ENCODE results near the gene PSTPIP1. TPM values are rescaled to one million over a fixed set of nuclear protein-coding genes. Genes with fewer than 3 reads are reported as not detected.

Gene PSTPIP1
- total RNA-seq, 6 experiments from 2014 or later: 1.2 to 4.9 (median 2.2) TPM

GRCh38 chr15:77045985-77046384 lies 51.1 kb downstream of the PSTPIP1 start:
- 100% methylated on average over 1 of the region's 1 CpG for WGBS (ENCODE audit: insufficient coverage, low coverage, low lambda C conversion rate, missing lambda C conversion rate)
- Histone ChIP-seq H3K27me3 (no peaks in the 10 kb centered on the region), H3K4me3 (no peak overlapping the region), H3K36me3 (peaks cover 0 to 7% (median 4%) of the 10 kb centered on the region in 4 donors), H3K9me3 (peaks cover 0 to 3% (median 0%) of the 10 kb centered on the region in 4 donors), H3K4me1 (no peaks in the 10 kb centered on the region), H3K27ac (no peak overlapping the region)
- no peak for ATAC-seq
- DNase-seq: no peak
- TF ChIP-seq CTCF (IDR thresholded peaks at IDR 0.05): no peak
- TF ChIP-seq POLR2A (IDR thresholded peaks at IDR 0.05): no peak
- intact Hi-C loops (cut with DNase I): no loop called here

- DNase-seq: no peak
- ATAC-seq: no peak
- H3K9me3 ChIP-seq: peaks cover 0 to 3% (median 0%) of the 10 kb centered on the region in 4 donors
- H3K4me3 ChIP-seq: no peak overlapping the region
- WGBS (ENCODE audit: insufficient coverage, low coverage, low lambda C conversion rate, missing lambda C conversion rate): 87% methylated on average over 7 of the region's 7 CpGs
- H3K4me1 ChIP-seq: no peaks in the 10 kb centered on the region
- no peak overlapping the region for H3K27ac ChIP-seq
- H3K27me3 ChIP-seq: no peaks in the 10 kb centered on the region
- peaks cover 0 to 13% (median 5%) of the 10 kb centered on the region in 4 donors for H3K36me3 ChIP-seq
- TF ChIP-seq CTCF (IDR thresholded peaks at IDR 0.05): no peak
- TF ChIP-seq POLR2A (IDR thresholded peaks at IDR 0.05): no peak
- intact Hi-C loops (cut with DNase I): no loop called here
These were observed 51.9 kb downstream of the PSTPIP1 start for GRCh38 chr15:77046704-77047412.

- WGBS (ENCODE audit: insufficient coverage, low coverage, low lambda C conversion rate, missing lambda C conversion rate): 92% methylated on average over 1 of the region's 1 CpG
- TF ChIP-seq CTCF (IDR thresholded peaks at IDR 0.05) (no peak), POLR2A (IDR thresholded peaks at IDR 0.05) (no peak)
- Histone ChIP-seq H3K27ac (no peak overlapping the region), H3K27me3 (no peaks in the 10 kb centered on the region), H3K9me3 (peaks cover 0 to 3% (median 0%) of the 10 kb centered on the region in 4 donors), H3K4me1 (no peaks in the 10 kb centered on the region), H3K36me3 (peaks cover 0 to 20% (median 6%) of the 10 kb centered on the region in 4 donors), H3K4me3 (no peak overlapping the region)
- DNase-seq (no peak), ATAC-seq (no peak)
- intact Hi-C loops (cut with DNase I): no loop called here
These were observed 53.4 kb downstream of the PSTPIP1 start for GRCh38 chr15:77048135-77048876.

DNA sequence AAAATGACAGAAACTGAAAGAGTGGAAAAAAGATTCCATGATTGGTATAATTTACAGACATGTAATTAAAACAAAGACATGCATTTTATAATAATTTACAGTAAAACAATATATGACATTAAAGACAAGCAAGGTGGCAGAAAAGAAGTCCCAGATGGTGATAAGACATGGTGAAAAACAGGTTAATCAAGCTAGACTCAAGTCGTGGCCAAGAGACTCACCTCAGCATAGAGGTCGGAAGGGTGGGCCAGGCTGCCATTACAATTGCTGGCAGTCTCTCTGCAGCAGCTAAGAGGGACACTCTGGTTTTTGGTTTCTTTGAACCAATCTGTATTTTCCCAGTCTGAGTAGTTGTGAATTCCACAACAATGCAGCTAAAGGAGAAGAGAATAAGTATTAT lies 57.6 kb downstream of the PSTPIP1 start:
- peaks cover 0 to 14% (median 3%) of the 10 kb centered on the region in 4 donors for H3K36me3 ChIP-seq
- 73% methylated on average over 2 of the region's 2 CpGs for WGBS (ENCODE audit: insufficient coverage, low coverage, low lambda C conversion rate, missing lambda C conversion rate)
- no peaks in the 10 kb centered on the region for H3K27me3 ChIP-seq
- H3K27ac ChIP-seq: no peak overlapping the region
- H3K9me3 ChIP-seq: peaks cover 0 to 3% (median 0%) of the 10 kb centered on the region in 4 donors
- DNase-seq (no peak), ATAC-seq (no peak)
- H3K4me3 ChIP-seq: no peak overlapping the region
- peaks cover 0 to 10% (median 0%) of the 10 kb centered on the region in 4 donors for H3K4me1 ChIP-seq
- intact Hi-C loops (cut with DNase I): no loop called here
- no peak for TF ChIP-seq POLR2A (IDR thresholded peaks at IDR 0.05)
- TF ChIP-seq CTCF (IDR thresholded peaks at IDR 0.05): no peak

All from right lobe of liver (tissue), 6 donors.